ENCODE results near the gene SERPINE1.

- TF ChIP-seq, protein P1, sequence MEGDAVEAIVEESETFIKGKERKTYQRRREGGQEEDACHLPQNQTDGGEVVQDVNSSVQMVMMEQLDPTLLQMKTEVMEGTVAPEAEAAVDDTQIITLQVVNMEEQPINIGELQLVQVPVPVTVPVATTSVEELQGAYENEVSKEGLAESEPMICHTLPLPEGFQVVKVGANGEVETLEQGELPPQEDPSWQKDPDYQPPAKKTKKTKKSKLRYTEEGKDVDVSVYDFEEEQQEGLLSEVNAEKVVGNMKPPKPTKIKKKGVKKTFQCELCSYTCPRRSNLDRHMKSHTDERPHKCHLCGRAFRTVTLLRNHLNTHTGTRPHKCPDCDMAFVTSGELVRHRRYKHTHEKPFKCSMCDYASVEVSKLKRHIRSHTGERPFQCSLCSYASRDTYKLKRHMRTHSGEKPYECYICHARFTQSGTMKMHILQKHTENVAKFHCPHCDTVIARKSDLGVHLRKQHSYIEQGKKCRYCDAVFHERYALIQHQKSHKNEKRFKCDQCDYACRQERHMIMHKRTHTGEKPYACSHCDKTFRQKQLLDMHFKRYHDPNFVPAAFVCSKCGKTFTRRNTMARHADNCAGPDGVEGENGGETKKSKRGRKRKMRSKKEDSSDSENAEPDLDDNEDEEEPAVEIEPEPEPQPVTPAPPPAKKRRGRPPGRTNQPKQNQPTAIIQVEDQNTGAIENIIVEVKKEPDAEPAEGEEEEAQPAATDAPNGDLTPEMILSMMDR (IDR thresholded peaks at IDR 0.05; ENCODE audit: borderline replicate concordance, extremely low read depth, low read length, poor library complexity, severe bottlenecking) = peak; percentile 98
- no peak for TF ChIP-seq EZH2 (IDR thresholded peaks at IDR 0.05; ENCODE audit: borderline replicate concordance, low read depth, low read length, severe bottlenecking)
Measured at GRCh38 chr7:101169838-101170551, 43.1 kb downstream of the SERPINE1 start.
